HG02870 (cell line): ENCODE data around the gene NPC1L1.

Source experiments
- ATAC-seq: cut with Tn5 transposase; IDR thresholded peaks from one replicate; pipeline ENCODE4 v1.9.1; 2021; ENCODE audit warnings: mild to moderate bottlenecking, moderate library complexity; ENCODE audit not compliant: unreplicated experiment

The NPC1L1 gene

DNA sequence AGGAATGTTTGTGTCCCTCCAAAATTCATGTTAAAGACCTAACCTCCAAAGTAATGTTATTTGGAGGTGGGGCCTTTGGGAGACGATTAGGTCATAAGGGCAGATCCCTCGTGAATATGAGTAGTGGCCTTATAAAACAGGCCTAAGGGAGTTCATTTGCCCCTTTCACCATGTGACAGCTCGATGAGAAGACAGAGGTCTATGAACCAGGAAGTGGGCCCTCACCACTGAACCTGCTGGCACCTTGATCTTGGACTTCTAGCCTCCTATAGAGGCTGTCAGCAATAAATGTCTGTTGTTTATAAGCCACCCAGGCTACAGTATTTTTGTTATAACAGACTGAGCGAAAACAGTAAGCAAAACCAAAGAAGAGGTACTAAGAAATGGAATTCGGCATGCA is 64.8 kb downstream of the NPC1L1 start:
- no peak for ATAC-seq

DNA sequence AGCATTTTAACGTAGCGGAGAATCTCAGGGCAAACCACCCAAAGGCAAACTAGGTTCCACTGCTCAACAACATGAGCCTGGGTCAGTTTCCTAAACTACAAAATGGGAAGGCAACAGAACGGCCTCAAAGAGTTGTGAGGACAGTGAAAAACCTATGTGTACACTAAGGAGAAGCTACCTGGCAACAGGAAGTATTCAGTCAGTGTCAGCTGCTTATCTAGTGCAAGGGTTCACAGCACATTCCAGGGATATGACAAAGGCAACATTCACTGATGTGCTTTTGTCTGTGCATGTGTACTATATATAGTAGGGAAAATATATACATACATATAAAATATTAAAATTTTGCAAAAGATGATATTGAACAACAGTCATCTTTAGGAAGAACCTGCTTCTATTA is 67.8 kb downstream of the NPC1L1 start:
- ATAC-seq, result no peak

DNA sequence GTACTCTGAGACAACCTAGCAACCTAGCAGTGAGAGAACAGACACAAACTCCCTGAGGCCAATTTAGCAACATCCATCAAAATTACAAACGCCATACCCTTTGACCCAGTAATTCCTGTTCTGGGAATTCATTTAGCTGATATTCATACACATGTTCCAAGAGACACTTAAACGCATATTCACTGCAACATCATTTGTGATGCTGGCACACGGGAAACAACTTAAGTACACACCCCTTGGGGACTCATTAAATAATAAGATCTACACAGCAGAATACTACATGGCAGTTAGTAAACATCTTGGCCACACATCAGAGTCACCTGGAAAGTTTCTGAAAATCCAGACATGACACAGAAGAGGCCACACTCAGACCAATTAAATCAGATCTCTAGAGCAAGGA is 68.3 kb downstream of the NPC1L1 start:
- no peak for ATAC-seq

DNA sequence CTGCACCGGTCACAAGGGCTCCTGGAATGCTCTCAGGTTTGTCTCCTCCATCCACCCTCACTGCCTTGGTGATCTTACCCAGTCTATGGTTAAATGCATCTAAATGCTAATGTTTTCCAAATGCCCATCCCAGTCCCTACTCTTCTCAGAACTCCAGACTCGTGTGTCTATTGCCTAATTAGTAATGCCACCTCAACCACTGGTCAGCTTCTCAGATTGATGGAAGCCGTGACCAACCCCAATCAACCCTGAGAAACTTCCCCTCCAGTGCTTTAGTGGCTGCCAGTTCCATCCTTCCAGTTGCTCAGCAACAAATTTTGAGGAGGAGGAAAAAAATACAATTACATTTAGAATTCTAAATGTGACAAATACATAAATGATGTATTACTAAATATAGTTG is 69.3 kb downstream of the NPC1L1 start:
- ATAC-seq, result no peak

DNA sequence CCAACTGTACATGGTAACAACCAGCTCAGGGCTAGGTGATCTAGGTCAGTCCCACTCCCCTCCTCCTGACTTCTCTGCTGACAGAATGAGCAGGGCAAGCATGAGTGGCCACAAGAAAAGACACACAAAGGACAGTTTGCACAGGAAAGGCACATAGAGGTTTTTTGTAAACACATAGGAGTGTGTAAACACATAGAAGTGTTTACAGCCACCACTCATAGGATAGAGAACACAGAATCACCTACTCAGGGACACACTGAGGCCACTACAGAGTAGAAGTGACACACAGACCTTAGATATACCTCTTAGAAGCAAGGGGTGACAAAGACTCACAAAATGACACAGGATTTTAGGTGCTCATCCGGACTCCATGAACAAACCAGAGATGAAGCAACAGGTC is 69.7 kb downstream of the NPC1L1 start:
- ATAC-seq, result no peak

DNA sequence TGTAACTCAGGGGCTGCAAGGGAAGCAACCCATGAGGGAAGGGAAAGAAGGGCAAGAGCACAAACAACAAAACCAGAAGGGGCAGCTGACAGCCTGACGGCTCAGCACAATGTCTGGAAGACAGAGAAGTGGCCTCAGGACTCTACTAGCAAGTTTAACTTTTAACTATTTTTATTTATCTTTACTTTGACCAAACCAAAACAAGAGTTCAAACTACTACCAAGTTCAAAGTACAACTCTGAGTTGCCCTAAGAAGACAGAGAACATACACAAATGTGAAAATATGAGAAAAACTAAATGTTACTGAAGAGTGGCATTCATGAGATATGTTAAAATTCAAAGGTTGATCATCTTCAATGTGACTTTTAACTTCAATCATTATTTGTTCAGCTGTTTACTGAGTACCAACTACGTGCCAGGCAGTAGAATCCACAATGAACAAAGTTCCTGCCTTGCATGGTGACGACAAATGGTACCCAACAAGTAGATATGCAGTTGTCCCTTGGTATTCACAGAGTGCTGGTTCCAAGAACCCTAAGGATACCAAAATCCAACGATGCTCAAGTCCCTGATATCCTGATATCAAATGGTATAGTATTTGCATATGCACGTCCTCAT is 70.4 kb downstream of the NPC1L1 start:
- no peak for ATAC-seq

DNA sequence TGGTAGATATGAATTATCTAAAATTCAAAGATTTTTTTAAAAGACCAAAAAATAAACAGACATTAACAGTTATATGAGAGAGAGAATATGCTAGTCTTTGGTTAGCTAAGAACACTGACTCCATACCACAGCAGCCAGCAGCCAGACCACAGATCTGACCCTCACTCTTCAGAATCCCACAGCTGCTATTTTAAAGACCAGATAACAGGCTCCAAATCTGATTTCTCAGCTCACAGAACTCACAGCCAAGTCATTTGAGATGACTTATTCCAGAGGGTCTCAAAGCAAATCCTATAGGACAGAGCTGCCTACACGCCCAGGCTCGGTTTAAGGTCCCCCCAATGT is 71.0 kb downstream of the NPC1L1 start:
- ATAC-seq, result no peak

DNA sequence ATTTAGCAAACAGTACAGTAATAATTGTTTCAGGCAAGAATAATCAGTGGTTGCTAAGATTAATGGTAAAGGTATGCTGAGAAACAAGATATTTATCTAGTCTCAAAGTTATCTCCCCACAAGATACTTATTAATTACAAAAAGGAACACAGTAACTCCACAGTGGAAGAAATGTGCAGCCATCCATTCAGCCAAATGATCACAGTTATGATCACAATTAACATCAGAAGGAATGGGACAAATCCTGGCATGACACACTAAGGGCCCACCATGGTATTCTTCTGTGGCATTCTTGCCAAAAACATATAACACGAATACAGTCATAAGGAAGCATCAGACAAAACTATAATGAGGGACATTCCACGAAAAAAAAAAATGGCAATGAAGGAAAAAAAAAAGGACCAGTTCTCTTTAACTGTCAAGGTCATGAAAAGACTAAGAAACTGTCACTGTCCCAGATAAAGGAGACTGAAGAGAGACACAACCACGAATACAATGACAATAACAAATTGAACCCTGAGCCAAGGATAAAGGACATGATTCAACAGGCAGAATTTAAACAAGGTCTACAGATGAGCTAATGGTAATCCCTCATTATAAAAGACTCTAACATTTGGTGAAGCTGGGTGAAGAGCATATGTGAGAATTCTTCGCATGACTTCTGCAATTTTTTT is 71.5 kb downstream of the NPC1L1 start:
- no peak for ATAC-seq

DNA sequence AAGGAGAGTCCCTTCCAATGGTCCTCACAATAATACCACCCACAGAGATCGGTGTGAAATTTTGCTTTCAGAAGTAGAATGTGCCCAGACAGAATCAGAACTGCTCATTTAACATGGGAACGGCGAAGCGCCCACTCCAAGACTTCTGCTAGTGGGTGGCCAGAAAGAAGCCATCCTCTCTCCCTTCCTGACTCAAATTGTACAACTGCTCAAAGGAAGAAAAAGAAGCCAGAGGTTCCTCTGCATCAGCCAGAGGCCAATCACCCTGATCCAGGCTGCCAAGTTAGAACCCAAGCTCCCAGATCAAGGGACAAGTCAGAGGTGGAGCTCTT is 73.9 kb downstream of the NPC1L1 start:
- ATAC-seq, result no peak

DNA sequence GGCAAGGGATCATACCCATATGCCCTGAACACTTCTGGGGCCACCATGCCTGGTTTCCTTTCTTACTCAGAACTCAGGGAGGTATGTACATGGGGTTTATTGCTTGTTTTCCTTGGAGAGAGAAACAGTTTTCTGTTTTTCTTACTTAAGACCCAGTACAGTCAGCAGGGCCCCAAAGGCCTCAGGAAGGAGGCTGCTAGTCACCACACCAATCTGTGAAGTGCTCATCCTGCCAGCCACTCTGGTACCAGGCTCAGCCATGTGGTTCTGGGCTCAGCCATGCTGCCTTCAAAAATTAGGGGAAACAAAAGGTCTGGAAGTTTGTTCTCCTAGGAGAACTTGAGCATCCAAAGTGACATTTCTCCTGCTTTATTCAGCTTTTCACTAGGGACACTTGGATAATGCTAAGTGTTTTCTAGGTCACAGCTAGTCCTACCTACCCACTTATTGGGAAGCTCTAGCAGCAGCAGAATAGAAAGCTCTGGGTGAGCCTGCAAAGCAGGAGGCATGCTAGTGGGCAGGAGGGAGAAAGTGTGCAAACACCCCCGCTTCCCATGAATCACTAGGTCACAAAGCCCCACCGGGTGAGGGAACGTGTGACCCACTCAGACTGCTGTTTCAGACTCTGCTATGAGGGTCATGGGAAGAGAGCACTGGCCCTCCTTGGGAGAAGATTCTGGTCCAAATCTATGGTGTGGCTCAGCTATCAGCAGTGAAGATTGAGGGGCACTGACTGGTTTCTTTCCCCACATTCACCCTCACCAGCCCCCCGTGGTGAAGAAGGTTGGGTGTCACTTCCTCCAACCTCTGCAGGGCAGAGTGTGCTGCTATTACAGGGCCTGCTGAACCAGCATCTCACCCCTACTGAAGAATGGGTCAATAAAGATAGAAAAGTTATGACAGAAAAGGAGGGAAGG is 74.6 kb downstream of the NPC1L1 start:
- no peak for ATAC-seq

DNA sequence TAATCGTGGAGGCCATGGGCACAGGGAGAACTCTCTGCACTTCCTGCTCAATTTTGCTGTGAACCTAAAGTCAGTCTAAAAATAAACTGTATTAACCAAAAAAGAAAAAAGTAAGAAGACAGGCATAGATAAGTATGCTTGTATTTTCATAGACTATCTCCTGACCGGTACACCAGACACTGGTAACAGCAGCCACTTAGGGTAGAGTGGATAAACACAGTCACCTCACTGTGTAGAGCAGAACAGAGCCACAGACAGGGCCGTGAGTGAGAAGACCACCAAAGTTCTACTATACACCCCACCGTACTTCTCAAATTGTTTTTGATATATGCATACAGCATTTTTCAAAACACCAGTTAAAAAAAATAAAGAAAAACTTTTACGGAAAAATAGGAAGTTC is 75.6 kb downstream of the NPC1L1 start:
- ATAC-seq, result no peak

DNA sequence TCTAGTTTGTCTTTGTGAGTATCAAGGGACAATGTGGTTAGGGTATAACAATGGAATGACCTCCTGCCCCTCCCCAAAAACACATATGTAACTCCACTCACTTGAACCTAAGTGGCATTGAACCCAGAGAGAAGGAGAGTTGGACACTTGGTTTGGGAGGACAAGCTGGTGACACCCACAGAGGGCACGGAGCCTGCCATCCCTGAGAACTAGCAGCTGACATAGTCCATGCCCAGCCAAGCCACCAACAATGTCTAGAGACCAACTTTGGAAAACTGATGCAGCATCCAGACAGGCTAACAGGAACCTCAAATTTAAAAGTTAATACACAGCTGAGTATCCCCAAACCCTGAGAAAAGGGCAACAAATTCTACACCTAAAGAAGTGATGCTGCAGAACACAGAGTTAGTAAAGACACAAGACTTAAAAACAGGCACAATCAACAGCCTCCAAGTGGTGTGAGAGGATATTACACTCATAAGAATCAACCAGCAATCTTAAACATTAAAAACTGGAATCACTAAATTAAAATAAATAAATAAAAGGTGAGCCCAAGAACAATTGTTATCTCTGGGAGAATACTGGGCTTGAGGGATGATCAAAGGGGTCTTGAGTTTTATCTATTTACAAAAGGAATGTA is 77.8 kb downstream of the NPC1L1 start:
- no peak for ATAC-seq
